Testis (tissue), 3 donors: ENCODE measurements around the gene CEP19. TPM values are rescaled to one million over a fixed set of nuclear protein-coding genes. Genes with fewer than 3 reads are reported as not detected.
A peak's percentile ranks its signal among the peaks of the same experiment; 100 is the strongest.

Experiments
- DNase-seq: peaks from one replicate; pipeline ENCODE4 v3.0.0-alpha.2; 2019
- H3K27ac ChIP-seq, 2 donors: fragments of 200-600 bp; sonication (generic); one replicate each; pipeline ENCODE4 v1.5.1; 2019
- H3K27me3 ChIP-seq: fragments of 200-600 bp; sonication (generic); one replicate; pipeline ENCODE4 v1.5.1; 2019
- H3K36me3 ChIP-seq: fragments of 200-600 bp; sonication (generic); one replicate; pipeline ENCODE4 v1.5.1; 2017; ENCODE audit warnings: low read depth; ENCODE audit errors: missing control alignments
- H3K4me1 ChIP-seq: fragments of 200-600 bp; sonication (generic); one replicate; pipeline ENCODE4 v1.5.1; 2019
- H3K4me3 ChIP-seq, 2 donors: fragments of 200-600 bp; sonication (generic); one replicate each; pipeline ENCODE4 v1.5.1; 2017 to 2019
- H3K9me3 ChIP-seq: fragments of 200-600 bp; sonication (generic); one replicate; pipeline ENCODE4 v1.5.1; 2017
- CTCF ChIP-seq, 3 experiments: fragments of 450-650 bp in 2 of 3; fragments of 200-600 bp in 1 of 3; sonication (generic) in 1 of 3; IDR thresholded peaks; one replicate each; pipeline ENCODE4 v1.5.1; 2016 to 2019; ENCODE audit warnings: antibody characterized with exemption in 3 of 3, mild to moderate bottlenecking in 2 of 3, moderate library complexity in 1 of 3
- POLR2A ChIP-seq: fragments of 450-650 bp; IDR thresholded peaks from one replicate; pipeline ENCODE4 v1.6.1; 2017; ENCODE audit warnings: antibody characterized with exemption, mild to moderate bottlenecking, moderate library complexity
- WGBS, 2 donors: methylation state at CpG; one replicate each; pipeline ENCODE4 v1.1.5; 2018; 5-methylcytosine and 5-hydroxymethylcytosine counted together
- intact Hi-C: fragments of 100-400 bp; cut with DNase I; formaldehyde crosslinking; loops from one replicate; pipeline ENCODE4 v1.15.1; 2023; ENCODE audit warnings: low total_unique reads
- polyA plus RNA-seq: library from polyadenylated mRNA; stranded (reverse); fragments of 350-450 nt; fragmentation: Illumina TruSeq; extraction: RNeasy Lipid Tissue Mini Kit (QIAGEN cat#74804); gene quantifications from one replicate; pipeline ENCODE4 v1.2.3, GENCODE V29; 2014; ENCODE audit warnings: low read depth, low replicate concordance; ENCODE audit not compliant: insufficient read depth
- small RNA-seq, 2 donors: library from RNA; depleted of rRNA; stranded (forward); fragments of <200 nt; gene quantifications; one replicate each; pipeline ENCODE3, GENCODE V24; 2016
- total RNA-seq, 2 donors: library from RNA; depleted of rRNA; stranded (reverse); fragments of >200 nt; gene quantifications; one replicate each; pipeline ENCODE4 v1.2.3, GENCODE V29; 2016

Gene CEP19
- total and polyA plus RNA-seq, 3 donors from 2014 or later: 7.4 to 17.1 (median 11.1) TPM

GRCh38 chr3:196660381-196661166 is 51.5 kb downstream of the CEP19 start:
- Histone ChIP-seq H3K4me1 (peaks cover 10% of the 10 kb centered on the region), H3K9me3 (no peaks in the 10 kb centered on the region), H3K4me3 (peak overlapping the region in 1 of 2 donors; percentile 23), H3K27ac (no peak overlapping the region), H3K36me3 (no peaks in the 10 kb centered on the region), H3K27me3 (no peaks in the 10 kb centered on the region)
- no peak for DNase-seq
- intact Hi-C loops: no loop called here
- 73% methylated on average over 13 to 32 of the region's 32 CpGs for WGBS, 2 donors
- TF ChIP-seq POLR2A: no peak
- TF ChIP-seq CTCF (IDR thresholded peaks at IDR 0.05): no peak

- no peak for DNase-seq
- H3K4me3 ChIP-seq: peak overlapping the region; percentile 15 to 23
- WGBS, 2 donors: 37 to 76% methylated on average over 21 to 35 of the region's 35 CpGs
- peaks cover 10% of the 10 kb centered on the region for H3K4me1 ChIP-seq
- no peaks in the 10 kb centered on the region for H3K27me3 ChIP-seq
- no peak overlapping the region for H3K27ac ChIP-seq
- intact Hi-C loops: no loop called here
- no peaks in the 10 kb centered on the region for H3K9me3 ChIP-seq
- H3K36me3 ChIP-seq: no peaks in the 10 kb centered on the region
- TF ChIP-seq CTCF (IDR thresholded peaks at IDR 0.05): no peak
Measured at GRCh38 chr3:196659901-196660351, 52.1 kb downstream of the CEP19 start.

Small RNA genes lying within 50 kb of the gene (small RNA-seq; reads per million reads assigned to genes)
- gene RNU4-89P (0 reads per million in 2 donors), gene RNU6-646P (0 reads per million in 2 donors)

Other genes with a start within 250 kb of the CEP19 start
- gene RNF168, start 208.5 kb downstream of the CEP19 start, total RNA-seq: 10 to 100 TPM; 37.7 to 52.8 TPM
- 45.4 TPM for gene RNF168, start 208.5 kb downstream of the CEP19 start, polyA plus RNA-seq
- under 1 TPM; 0.24 to 0.25 TPM for gene SMCO1, start 196.9 kb downstream of the CEP19 start, total RNA-seq
- gene SMCO1, start 196.9 kb downstream of the CEP19 start, polyA plus RNA-seq: 0.91 TPM
- 10 to 100 TPM; 25.8 to 38.6 TPM for gene WDR53, start 143.7 kb downstream of the CEP19 start, total RNA-seq
- gene WDR53, start 143.7 kb downstream of the CEP19 start, polyA plus RNA-seq: 140 TPM
- gene FBXO45, start 143.6 kb downstream of the CEP19 start, total RNA-seq: 10 to 100 TPM; 11.0 to 16.4 TPM
- 20.4 TPM for gene FBXO45, start 143.6 kb downstream of the CEP19 start, polyA plus RNA-seq
- gene NRROS, start 72.6 kb downstream of the CEP19 start, total RNA-seq: 1 to 10 TPM; 2.8 to 3.2 TPM
- gene NRROS, start 72.6 kb downstream of the CEP19 start, polyA plus RNA-seq: 5.5 TPM
- 10 to 100 TPM; 23.8 to 37.5 TPM for gene PIGX, start 127 bp upstream of the CEP19 start, total RNA-seq
- 21.6 TPM for gene PIGX, start 127 bp upstream of the CEP19 start, polyA plus RNA-seq
- 10 to 100 TPM; 47.4 to 49.2 TPM for gene PAK2, start 27.6 kb upstream of the CEP19 start, total RNA-seq
- gene PAK2, start 27.6 kb upstream of the CEP19 start, polyA plus RNA-seq: 30.7 TPM
- 10 to 100 TPM; 76.8 to 83.9 TPM for gene SENP5, start 155.7 kb upstream of the CEP19 start, total RNA-seq
- 40.9 TPM for gene SENP5, start 155.7 kb upstream of the CEP19 start, polyA plus RNA-seq
- 10 to 100 TPM; 30.6 to 40.8 TPM for gene NCBP2, start 230.3 kb upstream of the CEP19 start, total RNA-seq
- 53.3 TPM for gene NCBP2, start 230.3 kb upstream of the CEP19 start, polyA plus RNA-seq